ENCODE data around the gene BCAS4.

BCAS4 gene

GRCh38 chr20:50887576-50887975, 92.7 kb downstream of the BCAS4 start:
- Histone ChIP-seq H3K4me2 (ENCODE audit: low read length) (no peak overlapping the region), H3K4me1 (ENCODE audit: low read length) (peaks cover 13% of the 10 kb centered on the region), H3K79me2 (ENCODE audit: low read length) (peaks cover 26% of the 10 kb centered on the region), H3K27me3 (ENCODE audit: low read depth, low read length) (no peaks in the 10 kb centered on the region), H3K4me3 (ENCODE audit: low read length) (no peak overlapping the region), H3K9me3 (ENCODE audit: insufficient read depth, low read length) (no peaks in the 10 kb centered on the region), H2AFZ (ENCODE audit: low read depth, low read length) (no peak overlapping the region), H3K9ac (ENCODE audit: low read length) (no peak overlapping the region), H4K20me1 (ENCODE audit: insufficient read depth, low read length) (peaks cover 30% of the 10 kb centered on the region), H3K36me3 (replicated peaks; ENCODE audit: low read depth, low read length) (peaks cover 48% of the 10 kb centered on the region), H3K27ac (ENCODE audit: low read length) (no peak overlapping the region)
- TF ChIP-seq CTCF (IDR thresholded peaks at IDR 0.05; ENCODE audit: low read depth, low read length), result no peak
- TF ChIP-seq EZH2phosphoT487 (IDR thresholded peaks at IDR 0.05; ENCODE audit: low read depth), result no peak

- no peaks in the 10 kb centered on the region for H3K27me3 ChIP-seq (ENCODE audit: low read depth, low read length)
- no peak overlapping the region for H3K27ac ChIP-seq (ENCODE audit: low read length)
- H2AFZ ChIP-seq (ENCODE audit: low read depth, low read length), result no peak overlapping the region
- peaks cover 44% of the 10 kb centered on the region for H3K4me1 ChIP-seq (ENCODE audit: low read length)
- peaks cover 48% of the 10 kb centered on the region for H4K20me1 ChIP-seq (ENCODE audit: insufficient read depth, low read length)
- H3K9me3 ChIP-seq (ENCODE audit: insufficient read depth, low read length), result no peaks in the 10 kb centered on the region
- H3K4me3 ChIP-seq (ENCODE audit: low read length), result no peak overlapping the region
- TF ChIP-seq EZH2phosphoT487 (IDR thresholded peaks at IDR 0.05; ENCODE audit: low read depth), result no peak
- TF ChIP-seq CTCF (IDR thresholded peaks at IDR 0.05; ENCODE audit: low read depth, low read length), result no peak
- no peak overlapping the region for H3K9ac ChIP-seq (ENCODE audit: low read length)
- peaks cover 47% of the 10 kb centered on the region for H3K79me2 ChIP-seq (ENCODE audit: low read length)
- H3K4me2 ChIP-seq (ENCODE audit: low read length), result no peak overlapping the region
- peaks cover 76% of the 10 kb centered on the region for H3K36me3 ChIP-seq (replicated peaks; ENCODE audit: low read depth, low read length)
These were observed 96.3 kb downstream of the BCAS4 start for GRCh38 chr20:50891138-50891537.

- H3K27ac ChIP-seq (ENCODE audit: low read length), result peak overlapping the region; percentile 51
- H3K36me3 ChIP-seq (replicated peaks; ENCODE audit: low read depth, low read length), result peaks cover 80% of the 10 kb centered on the region
- no peak for TF ChIP-seq CTCF (IDR thresholded peaks at IDR 0.05; ENCODE audit: low read depth, low read length)
- no peaks in the 10 kb centered on the region for H3K27me3 ChIP-seq (ENCODE audit: low read depth, low read length)
- H3K4me2 ChIP-seq (ENCODE audit: low read length), result peak overlapping the region; percentile 40
- peak overlapping the region; percentile 21; the same call in 1 of the 2 replicates for H3K4me3 ChIP-seq (ENCODE audit: low read length)
- H3K4me1 ChIP-seq (ENCODE audit: low read length), result peaks cover 44% of the 10 kb centered on the region
- H3K9ac ChIP-seq (ENCODE audit: low read length), result no peak overlapping the region; the same call in 1 of the 2 replicates
- peaks cover 48% of the 10 kb centered on the region for H4K20me1 ChIP-seq (ENCODE audit: insufficient read depth, low read length)
- peaks cover 53% of the 10 kb centered on the region for H3K79me2 ChIP-seq (ENCODE audit: low read length)
- no peak overlapping the region for H2AFZ ChIP-seq (ENCODE audit: low read depth, low read length)
- H3K9me3 ChIP-seq (ENCODE audit: insufficient read depth, low read length), result no peaks in the 10 kb centered on the region
These were observed 97.5 kb downstream of the BCAS4 start for GRCh38 chr20:50892394-50892793.

GRCh38 chr20:50893620-50894019, 98.8 kb downstream of the BCAS4 start:
- Histone ChIP-seq H3K4me1 (ENCODE audit: low read length) (peaks cover 44% of the 10 kb centered on the region), H3K79me2 (ENCODE audit: low read length) (peaks cover 63% of the 10 kb centered on the region), H2AFZ (ENCODE audit: low read depth, low read length) (no peak overlapping the region), H3K4me2 (ENCODE audit: low read length) (peak overlapping the region; percentile 40), H3K36me3 (replicated peaks; ENCODE audit: low read depth, low read length) (peaks cover 85% of the 10 kb centered on the region), H3K27ac (ENCODE audit: low read length) (peak overlapping the region; percentile 51), H4K20me1 (ENCODE audit: insufficient read depth, low read length) (peaks cover 59% of the 10 kb centered on the region), H3K9me3 (ENCODE audit: insufficient read depth, low read length) (no peaks in the 10 kb centered on the region), H3K27me3 (ENCODE audit: low read depth, low read length) (no peaks in the 10 kb centered on the region), H3K4me3 (ENCODE audit: low read length) (no peak overlapping the region), H3K9ac (ENCODE audit: low read length) (no peak overlapping the region)
- TF ChIP-seq CTCF (IDR thresholded peaks at IDR 0.05; ENCODE audit: low read depth, low read length), result no peak
- TF ChIP-seq EZH2phosphoT487 (IDR thresholded peaks at IDR 0.05; ENCODE audit: low read depth), result no peak

Measured in OCI-LY3 (cell line).